Activated T-cell treated with anti-CD3 and anti-CD28 coated beads, Interleukin-2, amount 50 U/mL, for 1 hour (primary cell): ENCODE measurements around the gene ANKS6.

Source experiments
- DNase-seq: peaks from one replicate; pipeline ENCODE4 v3.0.0-alpha.2; 2020

ANKS6 gene

GRCh38 chr9:98732091-98732490 is 64.3 kb downstream of the ANKS6 start:
- no peak for DNase-seq

DNA sequence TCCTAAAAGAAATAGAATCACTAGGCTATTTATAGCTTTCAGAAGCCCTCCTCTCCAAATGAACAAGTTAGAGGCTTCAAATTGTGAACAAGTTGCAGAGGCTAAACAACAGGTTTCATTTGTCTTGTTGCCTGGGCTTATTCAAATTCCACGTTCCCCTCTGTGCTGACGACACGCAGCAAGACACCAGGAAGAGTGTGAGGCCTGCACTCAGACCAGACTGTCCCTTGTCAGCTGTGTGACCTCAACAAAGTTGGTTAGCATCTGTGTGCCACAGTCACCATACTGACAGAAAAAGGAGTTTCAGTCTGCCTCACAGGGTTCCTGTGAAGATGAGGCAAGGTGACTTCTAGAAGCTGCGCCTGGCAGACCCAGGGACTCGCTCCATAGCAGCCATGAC is 65.5 kb downstream of the ANKS6 start:
- DNase-seq: no peak

GRCh38 chr9:98728500-98728899 is 67.9 kb downstream of the ANKS6 start:
- no peak for DNase-seq

DNA sequence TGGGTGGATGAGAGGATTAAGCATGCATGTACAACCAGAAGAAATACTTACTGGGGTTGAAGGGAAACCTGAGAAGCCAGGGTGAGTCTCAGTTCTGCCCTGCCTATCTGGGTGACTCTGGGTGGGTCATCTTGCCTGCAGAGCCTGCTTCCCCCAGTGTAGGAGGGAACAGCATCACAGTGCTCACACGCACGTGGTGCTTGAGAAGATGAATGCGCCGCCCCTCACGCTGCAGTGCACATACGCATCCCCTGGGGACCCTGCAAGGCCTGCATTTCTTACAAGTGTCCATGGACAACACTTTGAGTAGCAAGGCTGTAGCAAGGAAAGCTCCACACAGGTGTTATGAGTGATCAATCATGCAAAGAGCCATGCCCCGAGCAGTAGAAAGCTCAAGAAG is 68.9 kb downstream of the ANKS6 start:
- DNase-seq: no peak

DNA sequence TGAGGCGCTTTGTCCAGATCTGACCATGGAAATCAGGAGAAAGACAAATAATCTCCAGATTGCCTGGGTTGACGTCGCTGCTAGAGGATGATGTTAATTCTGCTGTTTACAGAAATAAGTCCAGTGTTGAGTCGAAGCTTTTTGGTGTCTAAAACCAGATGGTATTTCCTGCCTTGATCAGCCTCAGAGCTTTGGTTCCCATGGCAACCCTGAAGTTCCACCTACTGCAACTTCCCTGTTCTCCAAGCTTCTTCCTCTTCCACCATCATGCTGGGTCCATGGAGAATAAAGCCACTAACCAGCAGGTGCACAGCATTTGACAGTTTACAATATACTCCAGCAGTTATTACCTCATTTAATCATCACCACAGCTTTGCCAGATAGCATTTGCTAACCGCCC is 69.6 kb downstream of the ANKS6 start:
- DNase-seq: no peak

DNA sequence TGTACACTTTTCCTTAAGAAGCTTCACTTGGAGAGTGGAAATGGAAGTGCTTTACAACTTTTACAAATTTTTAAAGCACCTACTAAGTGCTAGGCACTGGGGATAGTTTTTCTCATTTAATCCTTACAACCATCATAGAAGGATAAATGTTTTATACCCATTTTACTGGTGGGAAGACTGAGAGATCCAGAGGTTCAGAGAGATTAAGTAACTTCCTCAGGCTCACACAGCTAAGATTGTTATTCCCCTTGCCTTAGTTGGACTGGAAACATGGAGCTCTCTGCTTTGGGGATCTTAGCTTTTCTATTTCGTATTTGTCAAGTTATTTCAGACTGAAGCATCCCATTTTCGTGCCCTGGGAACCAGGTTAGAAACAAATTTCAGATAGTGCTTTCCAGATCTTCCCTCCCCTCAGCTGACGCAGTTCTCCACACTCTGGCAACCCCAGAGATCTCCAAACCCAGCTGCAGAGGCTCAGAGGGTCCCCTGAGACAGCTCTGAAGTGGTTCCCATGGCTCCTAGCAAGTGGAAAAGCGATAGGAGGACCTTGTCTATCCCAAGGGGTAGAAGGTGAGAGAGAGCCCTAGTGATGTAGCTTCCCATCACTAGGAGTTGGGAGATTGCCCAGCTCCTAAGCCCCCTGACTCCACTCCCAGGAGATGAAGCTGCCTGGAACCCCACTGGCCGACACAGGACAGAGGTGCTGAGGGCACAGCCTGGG is 71.4 kb downstream of the ANKS6 start:
- DNase-seq: no peak

GRCh38 chr9:98721643-98722042 is 74.7 kb downstream of the ANKS6 start:
- DNase-seq: no peak

- DNase-seq: no peak
Measured at GRCh38 chr9:98720402-98720801, 76.0 kb downstream of the ANKS6 start.

DNA sequence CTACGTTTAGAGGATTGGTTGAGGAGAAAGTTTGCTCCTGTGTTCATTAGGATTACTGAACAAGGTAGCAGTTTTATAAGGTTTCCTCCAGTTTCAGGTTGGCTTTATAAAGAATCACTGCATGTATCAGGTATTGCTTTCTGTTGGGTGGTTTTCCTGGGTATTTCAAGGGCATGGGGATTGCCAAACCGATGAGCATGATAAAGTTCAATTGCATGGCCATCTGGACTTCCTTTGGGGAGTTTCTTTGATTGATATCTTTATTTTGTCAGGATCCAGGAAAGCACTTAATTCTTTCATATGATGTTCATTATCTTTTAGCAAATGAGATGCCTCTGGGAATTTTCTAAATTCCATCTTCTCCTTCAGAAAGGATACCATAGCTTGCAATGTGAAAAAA is 77.3 kb downstream of the ANKS6 start:
- no peak for DNase-seq

GRCh38 chr9:98714833-98715232 is 81.5 kb downstream of the ANKS6 start:
- no peak for DNase-seq

DNA sequence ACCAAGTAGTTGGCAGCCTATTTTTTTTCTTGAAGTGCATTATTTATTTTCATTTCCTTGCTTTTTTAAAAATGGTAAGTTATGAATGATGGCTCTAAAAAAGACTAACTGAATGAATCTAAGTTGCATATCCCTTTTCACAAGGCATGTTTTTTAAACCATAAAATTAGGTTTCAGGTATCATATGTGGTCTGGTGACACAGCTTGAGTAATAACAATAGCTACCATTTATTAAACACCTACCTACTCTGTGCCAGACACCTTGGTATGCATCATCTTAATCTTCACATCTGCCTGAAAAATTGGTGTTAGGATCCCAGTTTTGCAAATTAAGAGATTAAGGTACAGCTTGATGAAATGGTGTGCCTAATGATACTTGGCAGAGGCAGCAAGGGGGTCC is 83.4 kb downstream of the ANKS6 start:
- DNase-seq: no peak

GRCh38 chr9:98709968-98710965 is 86.1 kb downstream of the ANKS6 start:
- DNase-seq: no peak

DNA sequence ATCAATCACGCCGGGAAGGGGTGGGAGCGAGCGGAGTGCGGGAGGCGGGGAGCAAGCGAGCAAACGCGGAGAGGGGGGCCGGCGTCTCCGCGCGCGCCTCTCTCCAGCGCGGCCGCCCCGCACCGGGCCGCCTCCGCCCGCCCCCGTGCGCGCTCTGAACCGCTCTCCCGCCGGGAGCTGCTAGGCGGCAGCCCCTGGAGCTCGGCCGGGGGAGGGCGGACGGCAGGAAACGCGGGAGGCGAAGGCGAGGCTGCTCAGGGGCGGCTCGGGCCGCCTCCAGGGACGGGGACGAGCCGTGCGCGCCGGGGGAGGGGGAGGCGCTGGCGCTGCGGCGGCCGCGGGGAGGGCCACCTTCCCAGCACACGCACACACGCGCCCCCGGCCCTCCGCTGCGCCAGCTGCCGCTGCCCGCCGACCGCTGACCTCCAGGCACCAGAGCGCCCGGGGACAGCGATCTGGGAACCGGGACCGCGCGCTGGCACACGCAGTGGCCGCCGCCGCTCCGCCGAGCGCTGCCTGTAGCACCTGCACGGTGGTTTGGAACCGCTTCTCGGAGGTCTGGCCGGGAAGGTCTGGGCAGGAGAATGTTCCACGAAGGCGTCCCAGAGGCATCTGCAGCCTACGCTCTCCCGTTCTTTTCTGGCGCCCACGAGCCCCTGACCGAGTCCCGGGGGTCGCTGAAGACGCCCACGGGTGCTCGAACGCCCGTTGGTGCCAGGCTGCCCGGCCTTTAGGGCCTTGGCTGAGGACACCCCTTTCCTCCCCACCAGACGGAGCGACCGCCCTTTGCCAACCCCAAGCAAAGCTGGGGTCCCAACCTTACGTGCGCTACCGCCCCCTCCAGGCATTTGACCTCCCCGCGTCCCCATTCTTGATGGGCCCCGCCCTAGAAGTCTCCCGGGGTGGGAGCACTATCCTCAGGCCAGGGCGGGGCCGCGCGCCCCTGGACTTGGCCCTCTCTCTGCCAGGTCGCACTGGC is 87.1 kb downstream of the ANKS6 start, which contains the start of gene GABBR2:
TSS of gene GABBR2 (minus strand) at position 3 of the 979 bp plus-strand sequence. CDS start 198 bp downstream, outside the sequence.
- DNase-seq: no peak

GRCh38 chr9:98708103-98708932 is 88.0 kb downstream of the ANKS6 start:
- no peak for DNase-seq

DNA sequence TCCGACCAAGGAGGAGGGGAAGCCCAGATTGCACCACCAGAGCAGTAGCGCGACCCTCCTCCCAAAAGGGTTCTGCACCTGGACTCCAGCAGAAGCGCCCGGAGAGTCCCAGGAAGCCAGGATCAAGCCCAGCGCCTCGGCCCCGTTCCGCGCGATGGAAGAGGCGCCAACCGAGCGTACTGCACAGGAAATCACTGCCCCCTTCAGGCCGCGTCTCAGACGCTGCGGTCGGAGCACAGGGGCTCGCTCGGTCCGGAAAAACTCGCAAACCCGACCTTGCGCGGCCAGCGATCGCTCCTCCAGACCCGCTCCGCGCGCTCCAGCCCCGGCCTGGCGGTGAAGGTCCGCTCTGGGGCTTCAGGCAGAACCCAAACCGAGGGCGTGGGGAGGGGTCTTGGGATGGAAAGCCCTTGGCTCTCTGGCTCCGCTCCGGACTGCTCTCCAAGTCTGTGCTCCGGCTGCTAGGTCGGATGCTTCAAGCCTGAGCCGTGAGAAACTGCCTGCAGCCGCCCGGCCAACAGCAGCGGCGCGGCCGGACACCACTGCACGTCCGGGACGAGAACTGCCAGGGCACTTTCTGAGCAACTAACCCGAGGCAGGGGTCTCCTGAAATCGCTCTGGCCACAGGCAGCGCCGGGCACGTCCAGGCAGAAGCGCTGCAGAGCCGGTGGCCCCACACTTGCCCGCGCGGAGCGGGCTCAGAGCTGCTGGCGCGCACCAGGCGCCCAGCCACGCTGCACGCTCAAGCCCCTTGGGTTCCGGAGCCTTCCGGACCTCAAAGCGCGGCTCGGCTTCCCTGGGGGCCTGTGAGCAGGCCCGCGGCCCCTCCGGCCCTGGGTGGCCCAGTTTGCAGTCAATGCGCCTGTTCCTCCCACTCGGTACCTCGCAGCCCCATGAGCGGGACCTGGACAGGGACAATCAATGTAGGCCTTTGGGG is 88.9 kb downstream of the ANKS6 start:
- no peak for DNase-seq

DNA sequence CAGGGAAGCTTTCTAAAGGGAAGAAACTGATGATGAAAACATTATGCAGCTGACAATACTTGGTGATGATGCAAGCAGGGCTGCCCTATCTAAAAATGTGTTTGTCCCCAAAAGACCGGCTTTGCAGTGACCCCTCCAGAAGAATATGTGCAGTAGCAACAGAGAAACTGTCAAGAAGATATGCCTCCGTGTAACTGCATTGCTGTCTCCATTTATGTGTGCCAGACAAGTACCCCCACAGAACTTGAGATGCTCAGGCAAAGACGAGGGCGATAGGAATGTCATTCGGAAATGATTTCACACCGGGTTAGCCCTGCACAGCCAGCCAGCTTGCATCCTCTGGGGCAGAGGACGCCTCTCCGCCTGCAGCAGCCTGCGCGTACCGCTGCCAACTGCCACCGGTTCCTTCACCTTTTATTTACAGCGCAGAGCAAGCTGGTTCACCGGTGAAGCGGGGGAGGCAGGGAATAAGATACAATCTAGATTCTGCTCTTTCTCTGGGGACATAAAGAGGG is 89.6 kb downstream of the ANKS6 start:
- no peak for DNase-seq

DNA sequence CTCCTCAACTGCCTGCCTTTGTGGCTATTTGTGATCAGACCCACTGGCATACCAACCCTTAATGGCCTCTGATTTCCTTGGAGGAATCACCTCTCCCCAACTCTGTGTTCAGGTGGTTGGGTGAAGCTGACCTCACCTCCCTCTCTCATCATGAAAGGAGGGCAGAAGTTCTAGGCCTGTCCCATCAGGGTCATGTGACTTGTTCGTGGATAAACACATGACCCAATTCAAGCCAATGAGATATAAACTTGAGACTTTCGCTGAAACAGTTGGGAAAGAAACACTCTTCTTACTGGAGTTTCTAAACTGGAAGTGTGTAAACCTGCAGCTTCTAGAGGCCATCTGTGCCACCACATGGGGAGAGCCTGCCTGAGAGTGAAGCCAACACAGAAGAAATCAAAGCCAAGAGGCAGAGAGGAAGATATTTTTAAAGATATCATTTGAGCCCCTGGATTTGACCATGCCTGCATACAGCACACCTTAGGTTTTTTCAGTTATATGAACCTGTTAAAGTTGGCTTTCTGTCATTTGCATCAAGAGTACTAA is 93.4 kb downstream of the ANKS6 start:
- no peak for DNase-seq

- no peak for DNase-seq
Measured at GRCh38 chr9:98702340-98702739, 94.0 kb downstream of the ANKS6 start.

DNA sequence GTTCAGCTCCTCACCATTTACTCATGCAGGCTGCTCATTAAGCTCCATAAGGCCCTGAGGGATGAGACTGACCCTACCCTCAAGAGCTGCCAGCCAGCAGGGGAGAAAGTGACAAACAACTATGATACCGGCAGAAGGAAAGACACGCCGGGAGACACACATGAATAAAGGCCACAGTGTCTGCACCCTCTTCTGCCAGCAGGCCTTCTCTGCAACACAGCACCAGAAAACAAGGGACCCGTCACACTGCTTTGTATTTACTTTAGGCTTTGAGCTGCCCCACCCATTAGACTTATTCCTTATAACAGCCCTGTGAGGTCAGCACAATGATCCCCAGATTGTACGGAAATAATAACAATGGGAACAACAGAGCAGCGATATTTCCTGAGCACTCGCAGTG is 94.8 kb downstream of the ANKS6 start:
- DNase-seq: no peak

DNA sequence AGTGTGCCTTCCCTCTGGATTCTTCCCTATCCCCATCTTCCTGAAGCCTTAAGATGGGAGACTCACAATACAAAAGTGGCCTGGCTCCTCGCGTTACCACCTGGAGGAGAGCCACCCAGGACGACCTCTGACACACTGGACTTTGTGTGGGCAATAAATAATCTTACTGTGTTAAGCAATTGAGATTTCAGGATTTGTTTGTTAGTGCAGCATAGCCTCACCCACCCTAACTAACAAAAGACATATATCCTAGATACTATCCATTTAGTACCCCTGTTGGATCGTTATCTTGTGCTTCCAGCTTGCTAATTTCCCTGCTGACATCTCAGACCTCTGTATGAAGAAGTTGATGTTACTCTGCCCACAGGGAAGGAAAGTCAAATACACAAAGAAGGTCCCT is 95.6 kb downstream of the ANKS6 start:
- no peak for DNase-seq
